WTC11 (cell line): ENCODE data around the gene SHISAL1. TPM values are rescaled to one million over a fixed set of nuclear protein-coding genes. Genes with fewer than 3 reads are reported as not detected.

Source experiments
- ATAC-seq: fragments of 200-7000 bp; cut with Tn5 transposase; 2 replicates; pipeline ENCODE4 v1.10.0; 2021; ENCODE audit warnings: mild to moderate bottlenecking, moderate library complexity
- CTCF ChIA-PET: fragments of 300-600 bp; sonication (Branson Sonifier 250); formaldehyde crosslinking; loops from one replicate; lab custom pipeline; 2021; ENCODE audit warnings: antibody characterized with exemption; lab: Charles Lee
- POLR2A ChIA-PET: fragments of 350-600 bp; sonication (Branson Sonifier 250); formaldehyde crosslinking; loops from one replicate; lab custom pipeline; 2021; ENCODE audit warnings: antibody characterized with exemption; lab: Charles Lee
- DNase-seq: peaks from one replicate; pipeline ENCODE4 v3.0.0; 2021; ENCODE audit warnings: low spot score
- H3K27ac Mint-ChIP-seq: 2 replicates; pipeline ENCODE4 v1.8.0; 2021; ENCODE audit warnings: mixed read lengths
- H3K27me3 Mint-ChIP-seq: 2 replicates; pipeline ENCODE4 v1.8.0; 2021; ENCODE audit warnings: low read depth, mild to moderate bottlenecking, moderate library complexity, mixed read lengths
- H3K36me3 Mint-ChIP-seq: 2 replicates; pipeline ENCODE4 v1.8.0; 2021; ENCODE audit warnings: mixed read lengths
- H3K4me1 Mint-ChIP-seq: 2 replicates; pipeline ENCODE4 v1.8.0; 2022; ENCODE audit warnings: mixed read lengths
- H3K4me3 Mint-ChIP-seq: 2 replicates; pipeline ENCODE4 v1.8.0; 2021; ENCODE audit warnings: mild to moderate bottlenecking, moderate library complexity, mixed read lengths
- H3K9me3 Mint-ChIP-seq: 2 replicates; pipeline ENCODE4 v1.8.0; 2021; ENCODE audit warnings: mixed read lengths
- ATF2 ChIP-seq: sonication (generic); formaldehyde crosslinking; IDR thresholded peaks from 2 replicates; pipeline ENCODE4 v1.8.1; 2022; ENCODE audit warnings: low read depth, missing genetic modification reagents, borderline replicate concordance
- CBFB ChIP-seq: sonication (generic); formaldehyde crosslinking; IDR thresholded peaks from 2 replicates; pipeline ENCODE4 v1.8.1; 2022; ENCODE audit warnings: mild to moderate bottlenecking, low read depth, missing genetic modification reagents
- CDX4 ChIP-seq: fragments of 250-450 bp; sonication (Bioruptor Pico); IDR thresholded peaks from 2 replicates; pipeline ENCODE4 v1.9.0; 2021; ENCODE audit warnings: moderate library complexity, mild to moderate bottlenecking, inconsistent platforms, borderline replicate concordance
- E2F4 ChIP-seq: sonication (generic); formaldehyde crosslinking; IDR thresholded peaks from 2 replicates; pipeline ENCODE4 v1.8.1; 2022; ENCODE audit warnings: low read depth, mild to moderate bottlenecking, moderate library complexity, missing genetic modification reagents, borderline replicate concordance
- ELF4 ChIP-seq: sonication (generic); formaldehyde crosslinking; IDR thresholded peaks from 2 replicates; pipeline ENCODE4 v1.8.1; 2022; ENCODE audit warnings: low read depth, mild to moderate bottlenecking, moderate library complexity, missing genetic modification reagents
- FOXP1 ChIP-seq: sonication (generic); formaldehyde crosslinking; IDR thresholded peaks from 2 replicates; pipeline ENCODE4 v1.8.0; 2022; ENCODE audit warnings: missing genetic modification reagents, mild to moderate bottlenecking, moderate library complexity, borderline replicate concordance
- GABPB1 ChIP-seq: sonication (generic); formaldehyde crosslinking; IDR thresholded peaks from 2 replicates; pipeline ENCODE4 v1.8.1; 2023; ENCODE audit warnings: mild to moderate bottlenecking, missing genetic modification reagents
- HMGA2 ChIP-seq: fragments of 250-450 bp; sonication (Bioruptor Pico); IDR thresholded peaks from 2 replicates; pipeline ENCODE4 v1.4.0; 2021; ENCODE audit warnings: mild to moderate bottlenecking, moderate library complexity
- NFE2L1 ChIP-seq: sonication (generic); formaldehyde crosslinking; IDR thresholded peaks from 2 replicates; pipeline ENCODE4 v1.8.1; 2023; ENCODE audit warnings: missing genetic modification reagents
- PRDM15 ChIP-seq: sonication (generic); formaldehyde crosslinking; IDR thresholded peaks from 2 replicates; pipeline ENCODE4 v1.8.0; 2022; ENCODE audit warnings: missing genetic modification reagents
- SP1 ChIP-seq: sonication (generic); formaldehyde crosslinking; conservative IDR thresholded peaks from 2 replicates; pipeline ENCODE4 v1.8.1; 2022; ENCODE audit warnings: missing genetic modification reagents
- ZNF121 ChIP-seq: sonication (generic); formaldehyde crosslinking; IDR thresholded peaks from 2 replicates; pipeline ENCODE4 v1.8.0; 2023; ENCODE audit warnings: missing genetic modification reagents
- ZNF281 ChIP-seq: sonication (generic); formaldehyde crosslinking; IDR thresholded peaks from 2 replicates; pipeline ENCODE4 v1.8.0; 2023; ENCODE audit warnings: mild to moderate bottlenecking, missing genetic modification reagents
- ZNF425 ChIP-seq: fragments of 250-450 bp; sonication (Bioruptor Pico); conservative IDR thresholded peaks from 2 replicates; pipeline ENCODE4 v1.9.0; 2021; ENCODE audit warnings: mild to moderate bottlenecking
- ZNF671 ChIP-seq: fragments of 250-450 bp; sonication (Bioruptor Pico); IDR thresholded peaks from 2 replicates; pipeline ENCODE4 v1.8.0; 2021; ENCODE audit warnings: mild to moderate bottlenecking
- total RNA-seq: library from RNA; stranded (reverse); gene quantifications from 3 replicates; pipeline ENCODE4 v1.2.3, GENCODE V29; 2021

Gene SHISAL1
- total RNA-seq, 1 experiment from 2014 or later = 2.7 TPM

GRCh38 chr22:44273175-44273574 lies 39.6 kb downstream of the SHISAL1 start (continued):
- no peak for TF ChIP-seq ZNF425
- no peak for TF ChIP-seq ZNF671
- TF ChIP-seq ELF4 (CRISPR knock-in tag) = no peak
- TF ChIP-seq NFE2L1 (CRISPR knock-in tag) = no peak
- TF ChIP-seq FOXP1 = no peak
- TF ChIP-seq E2F4 (CRISPR knock-in tag) = no peak
- TF ChIP-seq HMGA2 (CRISPR knock-in tag) = no peak
- no peak for TF ChIP-seq ATF2 (CRISPR knock-in tag)
- TF ChIP-seq, all 79 proteins: peak for 0

GRCh38 chr22:44272401-44272771 lies 40.4 kb downstream of the SHISAL1 start:
- Mint-ChIP-seq H3K27me3 (no peaks in the 10 kb centered on the region), H3K4me1 (peaks cover 29% of the 10 kb centered on the region), H3K4me3 (no peak overlapping the region), H3K9me3 (no peaks in the 10 kb centered on the region), H3K36me3 (no peaks in the 10 kb centered on the region), H3K27ac (no peak overlapping the region)
- TF ChIP-seq ATF2 (CRISPR knock-in tag) (no peak), ZNF281 (CRISPR knock-in tag) (no peak), CBFB (no peak)
- ChIA-PET CTCF (interaction anchor here (1.5 kb wide), 1 partner anchor 97 kb away, joined by 3 read pairs; no protein-coding TSS in a partner anchor), POLR2A (no interaction called here)
- peak; percentile 5 for DNase-seq
- no peak for ATAC-seq

GRCh38 chr22:44271732-44272400 lies 40.9 kb downstream of the SHISAL1 start:
- Mint-ChIP-seq H3K36me3 (no peaks in the 10 kb centered on the region), H3K27ac (no peak overlapping the region), H3K4me3 (no peak overlapping the region)
- TF ChIP-seq PRDM15 (no peak), ZNF121 (CRISPR knock-in tag) (no peak), CDX4 (CRISPR knock-in tag) (no peak), ZNF281 (CRISPR knock-in tag) (no peak), SP1 (CRISPR knock-in tag) (no peak), GABPB1 (no peak)

More at GRCh38 chr22:44271732-44272400, 40.9 kb downstream of the SHISAL1 start:
- Mint-ChIP-seq H3K9me3 (no peaks in the 10 kb centered on the region), H3K4me1 (peaks cover 29% of the 10 kb centered on the region), H3K27me3 (no peaks in the 10 kb centered on the region)
- DNase-seq (peak; percentile 6), ATAC-seq (no peak)
- CTCF ChIA-PET = interaction anchor here (1.5 kb wide), 2 partner anchors 98 to 279 kb away, joined by 3 to 4 read pairs; no protein-coding TSS in a partner anchor
- POLR2A ChIA-PET = no interaction called here
